ENCODE measurements around the gene FARP1.

Gene FARP1

DNA sequence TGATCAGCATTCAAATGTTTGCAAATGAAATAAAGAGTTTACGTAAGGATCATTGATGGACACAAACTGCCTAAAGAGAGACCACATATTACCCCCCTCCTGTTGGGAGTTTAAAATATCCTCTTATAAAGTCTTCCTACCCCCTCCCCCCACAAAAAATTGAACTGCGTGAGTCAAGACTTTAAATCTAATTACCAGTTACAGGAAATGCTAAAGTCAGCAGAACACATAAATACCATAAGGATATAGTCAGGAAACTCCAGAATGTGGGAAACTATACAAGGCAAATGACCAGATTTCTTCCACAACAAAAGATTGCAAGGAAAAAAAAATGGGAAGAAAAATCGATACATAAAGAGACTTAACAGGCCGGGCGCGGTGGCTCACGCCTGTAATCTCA, 44.4 kb upstream of the FARP1 start:
- no peak overlapping the region for H3K4me2 ChIP-seq
- no peak overlapping the region for H3K4me3 ChIP-seq (IDR thresholded peaks at IDR 0.05; ENCODE audit: insufficient read depth, low read depth, low read length)
- no peaks in the 10 kb centered on the region for H3K36me3 ChIP-seq (ENCODE audit: insufficient read depth)
- H3K27me3 ChIP-seq (ENCODE audit: insufficient read depth, low read depth) = no peaks in the 10 kb centered on the region
- H3K27ac ChIP-seq = no peak overlapping the region
- H3K79me2 ChIP-seq (ENCODE audit: insufficient read depth, low read depth) = no peaks in the 10 kb centered on the region
- H4K20me1 ChIP-seq (ENCODE audit: insufficient read depth) = no peaks in the 10 kb centered on the region
- H2AFZ ChIP-seq (ENCODE audit: low read depth) = no peak overlapping the region
- TF ChIP-seq, protein P1, sequence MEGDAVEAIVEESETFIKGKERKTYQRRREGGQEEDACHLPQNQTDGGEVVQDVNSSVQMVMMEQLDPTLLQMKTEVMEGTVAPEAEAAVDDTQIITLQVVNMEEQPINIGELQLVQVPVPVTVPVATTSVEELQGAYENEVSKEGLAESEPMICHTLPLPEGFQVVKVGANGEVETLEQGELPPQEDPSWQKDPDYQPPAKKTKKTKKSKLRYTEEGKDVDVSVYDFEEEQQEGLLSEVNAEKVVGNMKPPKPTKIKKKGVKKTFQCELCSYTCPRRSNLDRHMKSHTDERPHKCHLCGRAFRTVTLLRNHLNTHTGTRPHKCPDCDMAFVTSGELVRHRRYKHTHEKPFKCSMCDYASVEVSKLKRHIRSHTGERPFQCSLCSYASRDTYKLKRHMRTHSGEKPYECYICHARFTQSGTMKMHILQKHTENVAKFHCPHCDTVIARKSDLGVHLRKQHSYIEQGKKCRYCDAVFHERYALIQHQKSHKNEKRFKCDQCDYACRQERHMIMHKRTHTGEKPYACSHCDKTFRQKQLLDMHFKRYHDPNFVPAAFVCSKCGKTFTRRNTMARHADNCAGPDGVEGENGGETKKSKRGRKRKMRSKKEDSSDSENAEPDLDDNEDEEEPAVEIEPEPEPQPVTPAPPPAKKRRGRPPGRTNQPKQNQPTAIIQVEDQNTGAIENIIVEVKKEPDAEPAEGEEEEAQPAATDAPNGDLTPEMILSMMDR (conservative IDR thresholded peaks at IDR 0.05; ENCODE audit: low read depth, low read length) = no peak
- no peak overlapping the region for H3K9ac ChIP-seq
- no peaks in the 10 kb centered on the region for H3K4me1 ChIP-seq (ENCODE audit: low read depth, poor library complexity, severe bottlenecking)

DNA sequence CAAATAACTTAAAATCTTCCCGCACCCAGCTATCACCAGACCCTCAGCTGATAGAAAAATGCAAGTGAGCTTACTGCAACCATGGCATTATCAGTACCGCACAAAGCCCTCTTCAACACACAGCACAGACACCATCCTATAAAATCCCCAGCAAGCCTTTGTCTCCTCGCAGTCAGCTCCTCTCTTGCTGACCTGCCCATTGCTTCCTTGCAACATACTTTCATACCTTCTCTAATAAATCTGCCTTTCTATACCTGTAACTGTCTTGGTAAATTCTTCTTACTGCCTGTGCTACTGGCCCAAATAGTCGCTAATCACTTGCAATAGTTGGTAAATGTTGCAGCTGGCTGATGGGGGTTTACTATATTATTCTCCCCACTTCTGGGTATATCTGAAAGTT, 43.3 kb upstream of the FARP1 start:
- TF ChIP-seq, protein P1 (conservative IDR thresholded peaks at IDR 0.05; ENCODE audit: low read depth, low read length) = no peak
- Histone ChIP-seq H3K4me1 (ENCODE audit: low read depth, poor library complexity, severe bottlenecking) (no peaks in the 10 kb centered on the region), H3K9ac (no peak overlapping the region), H3K4me3 (IDR thresholded peaks at IDR 0.05; ENCODE audit: insufficient read depth, low read depth, low read length) (no peak overlapping the region), H3K27me3 (ENCODE audit: insufficient read depth, low read depth) (no peaks in the 10 kb centered on the region), H2AFZ (ENCODE audit: low read depth) (no peak overlapping the region), H4K20me1 (ENCODE audit: insufficient read depth) (no peaks in the 10 kb centered on the region), H3K4me2 (no peak overlapping the region), H3K36me3 (ENCODE audit: insufficient read depth) (no peaks in the 10 kb centered on the region), H3K79me2 (ENCODE audit: insufficient read depth, low read depth) (no peaks in the 10 kb centered on the region), H3K27ac (no peak overlapping the region)

DNA sequence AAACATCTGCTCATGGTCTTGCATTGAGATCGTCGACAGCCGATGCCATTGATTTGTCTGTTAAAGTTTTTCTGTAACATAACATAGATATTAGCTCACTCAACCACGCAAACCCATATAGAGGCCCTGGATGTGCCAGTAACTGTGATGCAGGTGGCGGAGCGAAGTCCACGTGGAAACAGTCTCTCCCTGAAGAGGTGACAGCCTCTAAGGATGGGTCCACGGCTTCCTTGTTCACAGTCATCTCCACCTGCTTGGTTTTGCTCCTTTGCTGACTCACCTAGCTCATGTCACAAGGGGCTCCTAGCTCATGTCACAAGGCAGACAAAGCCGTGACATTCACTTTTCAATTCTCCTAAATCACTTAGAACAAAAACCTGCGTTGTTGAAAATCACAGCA, 42.4 kb upstream of the FARP1 start:
- H3K79me2 ChIP-seq (ENCODE audit: insufficient read depth, low read depth) = no peaks in the 10 kb centered on the region
- TF ChIP-seq, protein P1 (conservative IDR thresholded peaks at IDR 0.05; ENCODE audit: low read depth, low read length) = no peak
- no peak overlapping the region for H2AFZ ChIP-seq (ENCODE audit: low read depth)
- no peak overlapping the region for H3K9ac ChIP-seq
- no peak overlapping the region for H3K4me3 ChIP-seq (IDR thresholded peaks at IDR 0.05; ENCODE audit: insufficient read depth, low read depth, low read length)
- no peak overlapping the region for H3K4me2 ChIP-seq
- no peaks in the 10 kb centered on the region for H3K27me3 ChIP-seq (ENCODE audit: insufficient read depth, low read depth)
- H3K27ac ChIP-seq = no peak overlapping the region
- H3K36me3 ChIP-seq (ENCODE audit: insufficient read depth) = no peaks in the 10 kb centered on the region
- H3K4me1 ChIP-seq (ENCODE audit: low read depth, poor library complexity, severe bottlenecking) = no peaks in the 10 kb centered on the region
- H4K20me1 ChIP-seq (ENCODE audit: insufficient read depth) = no peaks in the 10 kb centered on the region

DNA sequence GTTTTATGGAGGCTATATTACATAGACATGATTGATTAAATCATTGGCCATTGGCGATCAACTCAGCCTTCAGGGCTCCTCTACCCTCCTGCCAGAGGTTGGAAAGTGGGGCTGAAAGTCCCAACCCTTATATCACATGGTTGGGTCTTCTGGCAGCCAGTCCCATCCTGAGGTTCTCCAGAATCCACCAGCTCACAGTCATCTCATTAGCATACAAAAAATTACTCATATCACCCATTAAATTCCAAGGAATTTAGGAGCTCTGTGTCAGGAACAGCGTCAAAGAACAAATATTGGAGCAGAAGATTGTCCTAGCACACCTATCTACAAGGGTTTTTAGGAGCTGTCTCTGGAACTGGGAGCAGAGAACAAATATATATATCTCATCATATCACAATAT, 39.4 kb upstream of the FARP1 start:
- Histone ChIP-seq H3K79me2 (ENCODE audit: insufficient read depth, low read depth) (no peaks in the 10 kb centered on the region), H3K4me2 (no peak overlapping the region), H3K4me1 (ENCODE audit: low read depth, poor library complexity, severe bottlenecking) (no peaks in the 10 kb centered on the region), H3K27ac (no peak overlapping the region), H3K27me3 (ENCODE audit: insufficient read depth, low read depth) (no peaks in the 10 kb centered on the region), H3K4me3 (IDR thresholded peaks at IDR 0.05; ENCODE audit: insufficient read depth, low read depth, low read length) (no peak overlapping the region), H3K36me3 (ENCODE audit: insufficient read depth) (no peaks in the 10 kb centered on the region), H4K20me1 (ENCODE audit: insufficient read depth) (no peaks in the 10 kb centered on the region), H3K9ac (no peak overlapping the region), H2AFZ (ENCODE audit: low read depth) (no peak overlapping the region)
- TF ChIP-seq, protein P1 (conservative IDR thresholded peaks at IDR 0.05; ENCODE audit: low read depth, low read length) = no peak
